ENCODE data around the gene SPHK2.

GRCh38 chr19:48607359-48607755 lies 11.9 kb upstream of the SPHK2 start:
- TF ChIP-seq CTCF (IDR thresholded peaks at IDR 0.05) (no peak), POLR2A (IDR thresholded peaks at IDR 0.05) (no peak), EP300 (IDR thresholded peaks at IDR 0.05; ENCODE audit: low read depth) (no peak), POLR2AphosphoS5 (IDR thresholded peaks at IDR 0.05) (no peak)

All from transverse colon (tissue), 4 donors.